Gastroesophageal sphincter (tissue), 3 donors: ENCODE data around the gene PLCL1.

ENCODE experiments used
- EP300 ChIP-seq: sonication (generic); formaldehyde crosslinking; IDR thresholded peaks from one replicate; pipeline ENCODE4 v1.6.1; 2017; ENCODE audit warnings: antibody characterized with exemption, mild to moderate bottlenecking
- POLR2A ChIP-seq, 2 donors: fragments of 450-650 bp; IDR thresholded peaks; one replicate each; pipeline ENCODE4 v1.6.1; 2017; ENCODE audit warnings: antibody characterized with exemption in 2 of 2, mild to moderate bottlenecking in 2 of 2, moderate library complexity in 1 of 2
- POLR2AphosphoS5 ChIP-seq: sonication (generic); formaldehyde crosslinking; IDR thresholded peaks from one replicate; pipeline ENCODE4 v1.6.1; 2017; ENCODE audit warnings: antibody characterized with exemption
- TF ChIP-seq, protein P1 (sequence below), 4 experiments: fragments of 200-600 bp in 2 of 4; fragments of 450-650 bp in 2 of 4; sonication (generic) in 1 of 4; IDR thresholded peaks; one replicate each; pipeline ENCODE4 v1.5.1; 2017 to 2019; ENCODE audit warnings: antibody characterized with exemption in 4 of 4, mild to moderate bottlenecking in 2 of 4, moderate library complexity in 2 of 4

- TF ChIP-seq, protein P1, sequence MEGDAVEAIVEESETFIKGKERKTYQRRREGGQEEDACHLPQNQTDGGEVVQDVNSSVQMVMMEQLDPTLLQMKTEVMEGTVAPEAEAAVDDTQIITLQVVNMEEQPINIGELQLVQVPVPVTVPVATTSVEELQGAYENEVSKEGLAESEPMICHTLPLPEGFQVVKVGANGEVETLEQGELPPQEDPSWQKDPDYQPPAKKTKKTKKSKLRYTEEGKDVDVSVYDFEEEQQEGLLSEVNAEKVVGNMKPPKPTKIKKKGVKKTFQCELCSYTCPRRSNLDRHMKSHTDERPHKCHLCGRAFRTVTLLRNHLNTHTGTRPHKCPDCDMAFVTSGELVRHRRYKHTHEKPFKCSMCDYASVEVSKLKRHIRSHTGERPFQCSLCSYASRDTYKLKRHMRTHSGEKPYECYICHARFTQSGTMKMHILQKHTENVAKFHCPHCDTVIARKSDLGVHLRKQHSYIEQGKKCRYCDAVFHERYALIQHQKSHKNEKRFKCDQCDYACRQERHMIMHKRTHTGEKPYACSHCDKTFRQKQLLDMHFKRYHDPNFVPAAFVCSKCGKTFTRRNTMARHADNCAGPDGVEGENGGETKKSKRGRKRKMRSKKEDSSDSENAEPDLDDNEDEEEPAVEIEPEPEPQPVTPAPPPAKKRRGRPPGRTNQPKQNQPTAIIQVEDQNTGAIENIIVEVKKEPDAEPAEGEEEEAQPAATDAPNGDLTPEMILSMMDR (IDR thresholded peaks at IDR 0.05): no peak
- TF ChIP-seq POLR2A (IDR thresholded peaks at IDR 0.05) (no peak), POLR2AphosphoS5 (no peak), EP300 (no peak)
These were observed 297.7 kb downstream of the PLCL1 start for GRCh38 chr2:198102120-198102519.
